ENCODE results near the gene TAS2R31. TPM values are rescaled to one million over a fixed set of nuclear protein-coding genes. Genes with fewer than 3 reads are reported as not detected.

Gene TAS2R31
- total RNA-seq, 3 donors from 2014 or later (not counting 1 experiment from before 2014, with no cell fraction given): 3.7 to 6.2 (median 4.0) TPM

- peaks cover 6% of the 10 kb centered on the region in 2 donors for H3K4me1 Mint-ChIP-seq
- Histone ChIP-seq H3K4me1 (ENCODE audit: control insufficient read depth, insufficient read depth, low read length) (no peaks in the 10 kb centered on the region), H3K4me3 (ENCODE audit: low read length) (no peak overlapping the region), H3K27ac (ENCODE audit: low read length) (no peak overlapping the region), H3K27me3 (ENCODE audit: control insufficient read depth, insufficient read depth, low read length) (no peaks in the 10 kb centered on the region), H3K36me3 (ENCODE audit: control insufficient read depth, insufficient read depth, low read length) (peaks cover 10% of the 10 kb centered on the region), H3K9me3 (ENCODE audit: control insufficient read depth, insufficient read depth, low read length) (no peaks in the 10 kb centered on the region)
- 97% methylated on average over 3 of the region's 3 CpGs for WGBS (ENCODE audit: insufficient coverage)
- no peak overlapping the region for H3K4me3 Mint-ChIP-seq
- no peaks in the 10 kb centered on the region for H3K9me3 Mint-ChIP-seq
- intact Hi-C loops (cut with micrococcal nuclease): no loop called here
- peaks cover 10% of the 10 kb centered on the region for H3K36me3 Mint-ChIP-seq
- H3K27me3 Mint-ChIP-seq (ENCODE audit: low read depth in 2 of 2): peaks cover 0 to 3% of the 10 kb centered on the region in 2 donors
- ATAC-seq (no peak), DNase-seq (no peak)
- H3K27ac Mint-ChIP-seq: no peak overlapping the region
- TF ChIP-seq CTCF (IDR thresholded peaks at IDR 0.05): no peak
Observed at GRCh38 chr12:10994307-10994706, 36.9 kb downstream of the TAS2R31 start.

GRCh38 chr12:10989107-10989506 is 42.1 kb downstream of the TAS2R31 start:
- H3K27ac Mint-ChIP-seq: no peak overlapping the region
- Histone ChIP-seq H3K4me1 (ENCODE audit: control insufficient read depth, insufficient read depth, low read length) (no peaks in the 10 kb centered on the region), H3K9me3 (ENCODE audit: control insufficient read depth, insufficient read depth, low read length) (no peaks in the 10 kb centered on the region), H3K4me3 (ENCODE audit: low read length) (no peak overlapping the region), H3K27me3 (ENCODE audit: control insufficient read depth, insufficient read depth, low read length) (no peaks in the 10 kb centered on the region), H3K36me3 (ENCODE audit: control insufficient read depth, insufficient read depth, low read length) (peaks cover 3% of the 10 kb centered on the region), H3K27ac (ENCODE audit: low read length) (no peak overlapping the region)
- H3K36me3 Mint-ChIP-seq: peaks cover 10% of the 10 kb centered on the region
- DNase-seq (no peak), ATAC-seq (no peak)
- peaks cover 22 to 27% of the 10 kb centered on the region in 2 donors for H3K27me3 Mint-ChIP-seq (ENCODE audit: low read depth in 2 of 2)
- WGBS (ENCODE audit: insufficient coverage): 83% methylated on average over 1 of the region's 2 CpGs
- TF ChIP-seq CTCF (IDR thresholded peaks at IDR 0.05): no peak
- H3K4me3 Mint-ChIP-seq: no peak overlapping the region
- no peaks in the 10 kb centered on the region for H3K9me3 Mint-ChIP-seq
- H3K4me1 Mint-ChIP-seq: peaks cover 6 to 7% of the 10 kb centered on the region in 2 donors
- intact Hi-C loops (cut with micrococcal nuclease): no loop called here

GRCh38 chr12:10986812-10987211 is 44.4 kb downstream of the TAS2R31 start, which contains the start of gene TAS2R50:
TAS2R50 (minus strand) TSS chr12:10986912; CDS start chr12:10986860, 52 bp downstream.
- Mint-ChIP-seq H3K27me3 (ENCODE audit: low read depth in 2 of 2) (peaks cover 26 to 35% of the 10 kb centered on the region in 2 donors), H3K36me3 (peaks cover 10% of the 10 kb centered on the region), H3K4me3 (no peak within 1 kb of the TSS), H3K27ac (no peak within 1 kb of the TSS), H3K9me3 (no peaks in the 10 kb centered on the region), H3K4me1 (peaks cover 17 to 24% of the 10 kb centered on the region in 2 donors)
- WGBS (ENCODE audit: insufficient coverage): no CpG with 5 or more reads among the region's 2 CpGs
- intact Hi-C loops (cut with micrococcal nuclease): no loop called here
- DNase-seq (no peak), ATAC-seq (no peak)
- H3K27me3 ChIP-seq (ENCODE audit: control insufficient read depth, insufficient read depth, low read length): no peaks in the 10 kb centered on the region
- H3K36me3 ChIP-seq (ENCODE audit: control insufficient read depth, insufficient read depth, low read length): no peaks in the 10 kb centered on the region
- no peak for TF ChIP-seq CTCF (IDR thresholded peaks at IDR 0.05)
- no peaks in the 10 kb centered on the region for H3K9me3 ChIP-seq (ENCODE audit: control insufficient read depth, insufficient read depth, low read length)
- H3K4me1 ChIP-seq (ENCODE audit: control insufficient read depth, insufficient read depth, low read length): peaks cover 10% of the 10 kb centered on the region
- no peak within 1 kb of the TSS for H3K4me3 ChIP-seq (ENCODE audit: low read length)
- H3K27ac ChIP-seq (ENCODE audit: low read length): no peak within 1 kb of the TSS

GRCh38 chr12:10982244-10982643 is 49.0 kb downstream of the TAS2R31 start:
- no peak overlapping the region for H3K27ac Mint-ChIP-seq
- H3K9me3 Mint-ChIP-seq: no peaks in the 10 kb centered on the region
- intact Hi-C loops (cut with micrococcal nuclease): loop anchor here (2.0 kb wide), 1 partner anchor 189 kb away; the partner anchor contains the start of gene SMIM10L1
- H3K27ac ChIP-seq (ENCODE audit: low read length): no peak overlapping the region
- H3K27me3 Mint-ChIP-seq (ENCODE audit: low read depth in 2 of 2): peaks cover 47 to 60% of the 10 kb centered on the region in 2 donors
- peaks cover 8% of the 10 kb centered on the region for H3K36me3 Mint-ChIP-seq
- H3K4me1 Mint-ChIP-seq: peaks cover 31 to 35% of the 10 kb centered on the region in 2 donors
- peak in 1 of 2 donors; percentile 82 for DNase-seq
- H3K36me3 ChIP-seq (ENCODE audit: control insufficient read depth, insufficient read depth, low read length): no peaks in the 10 kb centered on the region
- H3K27me3 ChIP-seq (ENCODE audit: control insufficient read depth, insufficient read depth, low read length): peaks cover 15% of the 10 kb centered on the region
- H3K4me3 Mint-ChIP-seq: peak overlapping the region; percentile 55
- WGBS (ENCODE audit: insufficient coverage): 13% methylated on average over 5 of the region's 5 CpGs
- no peak for TF ChIP-seq CTCF (IDR thresholded peaks at IDR 0.05)
- H3K4me3 ChIP-seq (ENCODE audit: low read length): no peak overlapping the region
- H3K9me3 ChIP-seq (ENCODE audit: control insufficient read depth, insufficient read depth, low read length): no peaks in the 10 kb centered on the region
- peak; percentile 72 to 97 (median 81) for ATAC-seq
- H3K4me1 ChIP-seq (ENCODE audit: control insufficient read depth, insufficient read depth, low read length): peaks cover 15% of the 10 kb centered on the region
